Gastroesophageal sphincter (tissue), 2 donors: ENCODE results near the gene CPXM2.

Experiments used
- POLR2A ChIP-seq, 2 donors: fragments of 450-650 bp; IDR thresholded peaks; one replicate each; pipeline ENCODE4 v1.6.1; 2017; ENCODE audit warnings: antibody characterized with exemption in 2 of 2, mild to moderate bottlenecking in 2 of 2, moderate library complexity in 1 of 2
- POLR2AphosphoS5 ChIP-seq: sonication (generic); formaldehyde crosslinking; IDR thresholded peaks from one replicate; pipeline ENCODE4 v1.6.1; 2017; ENCODE audit warnings: antibody characterized with exemption

DNA sequence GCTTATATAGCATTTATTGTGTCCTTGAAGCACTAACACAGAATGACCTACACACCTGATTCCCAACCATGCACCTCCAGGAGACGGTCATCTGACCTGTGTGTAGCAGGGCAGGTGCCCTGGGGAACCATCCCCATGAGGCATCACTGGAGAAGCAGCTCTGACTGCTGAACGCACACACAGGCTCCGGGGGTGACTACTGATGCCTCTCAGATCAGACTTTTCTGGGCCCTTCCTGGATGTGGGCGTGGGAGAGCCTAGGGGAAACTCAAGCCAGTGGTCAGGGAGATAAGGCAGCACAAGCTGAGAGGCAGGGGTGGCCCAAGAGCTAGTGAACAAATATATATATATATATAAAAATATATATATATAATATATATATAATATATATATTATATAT, 37.6 kb downstream of the CPXM2 start:
- no peak for TF ChIP-seq POLR2AphosphoS5
- TF ChIP-seq POLR2A (IDR thresholded peaks at IDR 0.05), result no peak
